CD4-positive, CD25-positive, alpha-beta regulatory T cell (primary cell): ENCODE measurements around the gene SNAPC1. TPM values are rescaled to one million over a fixed set of nuclear protein-coding genes. Genes with fewer than 3 reads are reported as not detected.

Source experiments
- ATAC-seq, 2 donors: fragments of 150-1000 bp; cut with Tn5 transposase; one replicate each; pipeline ENCODE4 v1.10.0; 2021; ENCODE audit warnings: low read depth in 2 of 2, moderate number of reproducible peaks in 2 of 2, moderate library complexity in 1 of 2
- DNase-seq, 3 donors: peaks; one replicate each; pipeline versions ENCODE4 v3.0.0 to v3.0.0-alpha.2; 2012 to 2022; ENCODE audit warnings: mixed read lengths in 1 of 3
- H3K27ac ChIP-seq: one replicate; pipeline ENCODE4 v1.7.0; 2013; ENCODE audit warnings: mild to moderate bottlenecking, low read length; ENCODE audit not compliant: insufficient read depth, poor library complexity, severe bottlenecking
- H3K27me3 ChIP-seq: one replicate; pipeline ENCODE4 v1.7.0; 2013; ENCODE audit warnings: low read length; ENCODE audit not compliant: control insufficient read depth, insufficient read depth
- H3K36me3 ChIP-seq: one replicate; pipeline ENCODE4 v1.7.0; 2013; ENCODE audit warnings: mild to moderate bottlenecking, low read length, moderate library complexity; ENCODE audit not compliant: control insufficient read depth, insufficient read depth
- H3K4me1 ChIP-seq: 2 replicates; pipeline ENCODE4 v1.7.0; 2013; ENCODE audit warnings: mild to moderate bottlenecking, low read length; ENCODE audit not compliant: insufficient read depth, control insufficient read depth, poor library complexity, severe bottlenecking
- H3K4me3 ChIP-seq: one replicate; pipeline ENCODE4 v1.7.0; 2013; ENCODE audit warnings: low read depth, mild to moderate bottlenecking, low read length, moderate library complexity
- H3K9me3 ChIP-seq, 2 experiments: 1 replicate in 1 of 2; 2 replicates in 1 of 2; pipeline ENCODE4 v1.7.0; 2013; ENCODE audit warnings: low read length in 2 of 2, mild to moderate bottlenecking in 1 of 2, moderate library complexity in 1 of 2; ENCODE audit not compliant: control insufficient read depth in 2 of 2
- H3K27ac Mint-ChIP-seq, 3 donors: one replicate each; pipeline ENCODE4 v1.8.0; 2020 to 2022; ENCODE audit warnings: mild to moderate bottlenecking in 3 of 3, mixed read lengths in 3 of 3, moderate library complexity in 2 of 3
- H3K27me3 Mint-ChIP-seq: one replicate; pipeline ENCODE4 v1.8.0; 2022; ENCODE audit warnings: mild to moderate bottlenecking, mixed read lengths
- H3K36me3 Mint-ChIP-seq: one replicate; pipeline ENCODE4 v1.8.0; 2020; ENCODE audit warnings: mixed read lengths
- H3K4me1 Mint-ChIP-seq, 4 donors: one replicate each; pipeline ENCODE4 v1.8.0; 2020 to 2022; ENCODE audit warnings: mixed read lengths in 4 of 4, mild to moderate bottlenecking in 1 of 4
- H3K4me3 Mint-ChIP-seq, 4 donors: one replicate each; pipeline ENCODE4 v1.8.0; 2020 to 2022; ENCODE audit warnings: mild to moderate bottlenecking in 4 of 4, mixed read lengths in 4 of 4, moderate library complexity in 3 of 4
- H3K9me3 Mint-ChIP-seq, 7 donors: one replicate each; pipeline ENCODE4 v1.8.0; 2020 to 2022; ENCODE audit warnings: mixed read lengths in 7 of 7, mild to moderate bottlenecking in 3 of 7, moderate library complexity in 2 of 7
- polyA plus RNA-seq, 4 donors: library from polyadenylated mRNA; unstranded; fragments of 300-500 nt; fragmentation: Illumina TruSeq; gene quantifications; one replicate each; pipeline ENCODE4 v1.2.3, GENCODE V29; 2021
- total RNA-seq: library from RNA; stranded (reverse); gene quantifications from one replicate; pipeline ENCODE4 v1.2.3, GENCODE V29; 2022

The SNAPC1 gene
- total and polyA plus RNA-seq, 5 donors from 2014 or later = 3.9 to 4.7 (median 4.2) TPM

DNA sequence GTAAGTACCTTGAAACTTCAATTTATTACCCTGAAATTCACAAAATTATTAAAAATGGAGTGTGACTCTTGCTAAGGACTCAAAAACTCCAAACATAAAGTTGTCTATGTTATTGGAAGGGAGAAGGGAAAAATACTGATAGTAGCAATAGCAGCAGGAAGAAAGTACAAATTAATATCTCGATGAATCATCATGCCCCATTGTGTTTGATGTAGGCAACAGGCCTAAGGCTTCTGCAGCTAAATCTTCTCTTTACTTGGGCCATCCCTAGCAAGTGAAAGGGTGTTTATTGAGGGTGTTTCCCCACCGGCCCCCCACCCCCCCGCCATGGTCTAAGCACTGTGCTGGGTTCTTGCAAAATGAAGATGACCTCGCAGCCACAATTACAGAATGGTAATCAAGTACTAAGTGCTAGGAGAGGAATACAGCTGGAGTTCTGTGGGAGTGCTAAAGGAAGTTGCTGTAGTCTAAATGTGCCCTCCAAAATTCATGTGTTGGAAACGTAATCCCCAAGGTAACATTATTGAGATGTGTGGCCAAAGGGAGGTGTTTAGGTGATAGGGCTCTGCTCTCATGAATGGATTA is 76.5 kb downstream of the SNAPC1 start:
- no peaks in the 10 kb centered on the region for H3K36me3 ChIP-seq
- H3K27ac Mint-ChIP-seq = no peak overlapping the region
- H3K4me1 Mint-ChIP-seq = peaks cover 0 to 3% (median 0%) of the 10 kb centered on the region in 4 donors
- no peaks in the 10 kb centered on the region for H3K9me3 ChIP-seq
- peaks cover 49% of the 10 kb centered on the region for H3K27me3 Mint-ChIP-seq
- no peaks in the 10 kb centered on the region for H3K36me3 Mint-ChIP-seq
- DNase-seq (no peak), ATAC-seq (no peak)
- peaks cover 13% of the 10 kb centered on the region for H3K27me3 ChIP-seq
- H3K4me1 ChIP-seq = no peaks in the 10 kb centered on the region
- H3K9me3 Mint-ChIP-seq = peaks cover 0 to 3% (median 0%) of the 10 kb centered on the region in 7 donors
- no peak overlapping the region for H3K4me3 ChIP-seq
- H3K27ac ChIP-seq = no peak overlapping the region
- H3K4me3 Mint-ChIP-seq = no peak overlapping the region

DNA sequence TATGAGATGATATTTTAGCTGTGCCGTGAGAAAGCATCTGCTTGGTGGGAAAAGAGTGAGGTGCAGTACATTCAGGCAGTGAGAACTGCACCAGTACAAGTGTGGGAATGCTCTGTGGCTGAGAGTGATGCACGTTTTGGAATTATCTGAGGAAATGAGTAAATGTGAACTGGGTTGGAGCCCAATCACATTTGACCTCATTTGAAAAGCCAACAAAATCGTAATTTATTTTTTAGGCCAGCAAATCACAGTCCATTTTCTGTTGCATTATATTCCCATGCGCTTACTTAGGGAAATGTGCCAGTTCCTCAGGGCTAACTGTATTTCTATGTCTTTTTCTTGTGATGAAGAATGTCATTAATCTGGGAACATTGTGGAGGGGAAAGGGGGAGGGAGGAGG is 77.3 kb downstream of the SNAPC1 start:
- H3K36me3 ChIP-seq = no peaks in the 10 kb centered on the region
- ATAC-seq (no peak), DNase-seq (no peak)
- no peaks in the 10 kb centered on the region for H3K9me3 ChIP-seq
- Mint-ChIP-seq H3K4me3 (no peak overlapping the region), H3K4me1 (peaks cover 0 to 3% (median 0%) of the 10 kb centered on the region in 4 donors), H3K27me3 (peaks cover 56% of the 10 kb centered on the region), H3K27ac (no peak overlapping the region), H3K36me3 (no peaks in the 10 kb centered on the region), H3K9me3 (peaks cover 0 to 3% (median 0%) of the 10 kb centered on the region in 7 donors)
- H3K27ac ChIP-seq = no peak overlapping the region
- no peak overlapping the region for H3K4me3 ChIP-seq
- no peaks in the 10 kb centered on the region for H3K4me1 ChIP-seq
- peaks cover 13% of the 10 kb centered on the region for H3K27me3 ChIP-seq

DNA sequence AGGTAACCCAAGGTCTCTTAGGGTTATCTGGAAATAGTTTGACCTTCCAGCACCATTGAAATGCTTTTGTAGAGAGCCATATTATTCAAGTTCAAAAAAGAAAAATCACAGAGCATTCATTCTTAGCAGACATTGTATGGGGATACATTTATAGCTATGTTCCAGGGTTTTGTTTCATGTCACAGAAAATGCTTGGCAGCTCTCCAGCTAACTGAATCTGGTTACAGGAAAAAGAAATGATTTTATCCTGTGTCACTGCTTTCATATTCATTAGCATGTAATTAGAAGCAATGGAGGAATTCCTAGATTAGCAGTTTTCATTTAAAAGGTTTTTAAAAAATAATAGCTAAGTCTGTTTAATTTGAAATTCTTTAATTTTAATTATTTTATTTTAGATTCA is 78.9 kb downstream of the SNAPC1 start:
- Histone ChIP-seq H3K9me3 (peaks cover under 1 to 6% of the 10 kb centered on the region in 2 experiments), H3K4me3 (no peak overlapping the region), H3K36me3 (no peaks in the 10 kb centered on the region), H3K27ac (no peak overlapping the region), H3K27me3 (peaks cover 14% of the 10 kb centered on the region), H3K4me1 (no peaks in the 10 kb centered on the region)
- Mint-ChIP-seq H3K27me3 (peaks cover 57% of the 10 kb centered on the region), H3K36me3 (no peaks in the 10 kb centered on the region), H3K9me3 (peaks cover 0 to 5% (median 0%) of the 10 kb centered on the region in 7 donors), H3K27ac (no peak overlapping the region), H3K4me1 (peaks cover 0 to 3% (median 0%) of the 10 kb centered on the region in 4 donors), H3K4me3 (no peak overlapping the region)
- DNase-seq = no peak
- no peak for ATAC-seq

Other genes starting within 250 kb of the SNAPC1 start
- 123 TPM for gene HIF1A, start 66.9 kb upstream of the SNAPC1 start, total RNA-seq
- gene HIF1A, start 66.9 kb upstream of the SNAPC1 start, polyA plus RNA-seq = 10 to 100 TPM; 48.2 to 62.3 (median 57.5) TPM
- gene SYT16, start 50.3 kb downstream of the SNAPC1 start, total RNA-seq = not detected
- gene SYT16, start 50.3 kb downstream of the SNAPC1 start, polyA plus RNA-seq = not detected